Stimulated activated CD8-positive, alpha-beta memory T cell treated with anti-CD3 and anti-CD28 coated beads, Interleukin-7, amount 100 ng/mL, for 4 hours (primary cell): Measurements from ENCODE around the gene MAP2K6.

Source experiments
- DNase-seq, 2 donors: peaks; one replicate each; pipeline ENCODE4 v3.0.0-alpha.2; 2020; ENCODE audit warnings: low read depth in 2 of 2

Gene MAP2K6

DNA sequence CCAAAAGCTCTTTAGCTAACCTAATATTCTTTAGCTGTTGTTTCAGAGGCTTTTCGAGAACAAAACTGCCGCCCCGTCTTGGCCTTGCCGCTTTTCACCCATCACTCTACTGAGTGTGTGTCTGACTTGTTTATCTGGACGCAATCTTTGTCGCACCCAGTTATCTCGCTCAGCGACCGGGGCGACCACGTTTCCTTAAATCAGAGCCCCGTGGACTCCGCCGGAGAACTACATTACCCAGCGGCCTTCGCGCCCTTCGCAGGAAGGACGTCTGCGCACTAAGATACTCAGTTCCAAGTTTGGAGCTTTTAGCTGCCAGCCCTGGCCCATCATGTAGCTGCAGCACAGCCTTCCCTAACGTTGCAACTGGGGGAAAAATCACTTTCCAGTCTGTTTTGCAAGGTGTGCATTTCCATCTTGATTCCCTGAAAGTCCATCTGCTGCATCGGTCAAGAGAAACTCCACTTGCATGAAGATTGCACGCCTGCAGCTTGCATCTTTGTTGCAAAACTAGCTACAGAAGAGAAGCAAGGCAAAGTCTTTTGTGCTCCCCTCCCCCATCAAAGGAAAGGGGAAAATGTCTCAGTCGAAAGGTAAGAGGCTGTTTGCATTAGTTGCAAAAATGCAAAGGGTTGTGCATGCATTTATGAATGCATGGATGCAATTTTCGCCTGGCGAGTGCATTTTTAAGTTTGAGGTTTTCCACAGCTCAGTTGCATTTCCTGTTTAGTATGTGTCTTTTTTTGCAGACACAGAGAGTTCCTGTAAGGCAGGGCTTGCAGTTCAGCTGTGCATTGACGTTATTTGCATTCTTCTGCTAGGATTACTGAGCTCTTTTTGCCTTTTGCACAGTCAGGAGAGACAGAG is at the start of gene MAP2K6:
MAP2K6 (plus strand) TSS at position 290 of the 867 bp plus-strand sequence; CDS start at position 578, 288 bp downstream.
- DNase-seq, result peak; percentile 57 to 71

GRCh38 chr17:69367298-69367697 is 47.2 kb upstream of the MAP2K6 start:
- DNase-seq, result no peak

DNA sequence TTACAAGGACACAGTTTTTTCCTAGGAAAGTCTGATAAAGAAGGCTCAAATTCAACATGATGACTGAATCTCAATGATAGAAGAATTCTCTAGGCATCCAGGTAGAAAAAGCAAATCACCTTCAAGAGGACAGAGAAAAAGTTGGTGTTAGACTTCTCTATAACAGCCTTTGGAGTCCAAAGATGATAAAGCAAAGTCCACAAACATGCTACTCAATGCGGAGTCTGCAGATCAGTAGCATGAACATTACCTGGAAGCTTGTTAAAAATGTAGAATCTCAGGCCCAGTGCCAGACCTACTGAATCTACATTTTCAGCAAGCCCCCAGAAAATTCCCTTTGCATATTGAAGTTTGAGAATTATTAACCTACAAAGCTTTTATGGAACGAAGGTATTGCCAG is 41.4 kb upstream of the MAP2K6 start:
- DNase-seq, result no peak

DNA sequence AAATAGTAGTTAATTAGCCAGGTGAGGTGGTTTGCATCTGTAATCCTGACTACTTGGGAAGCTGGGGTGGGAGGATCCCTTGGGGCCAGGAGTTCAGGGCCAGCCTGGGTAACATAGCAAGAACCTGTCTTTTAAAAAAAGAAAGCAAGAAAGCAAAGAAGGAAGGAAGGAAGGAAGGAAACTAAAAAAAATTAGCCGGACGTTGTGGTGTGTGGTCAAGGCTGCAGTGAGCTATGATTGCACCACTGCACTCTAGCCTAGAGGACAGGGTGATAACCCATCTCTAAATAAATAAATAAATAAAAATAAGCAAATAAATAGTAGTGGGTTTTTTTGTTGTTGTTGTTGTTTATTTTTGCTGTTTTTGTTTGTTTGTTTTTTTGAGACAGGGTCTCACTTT is 39.3 kb upstream of the MAP2K6 start:
- no peak for DNase-seq

DNA sequence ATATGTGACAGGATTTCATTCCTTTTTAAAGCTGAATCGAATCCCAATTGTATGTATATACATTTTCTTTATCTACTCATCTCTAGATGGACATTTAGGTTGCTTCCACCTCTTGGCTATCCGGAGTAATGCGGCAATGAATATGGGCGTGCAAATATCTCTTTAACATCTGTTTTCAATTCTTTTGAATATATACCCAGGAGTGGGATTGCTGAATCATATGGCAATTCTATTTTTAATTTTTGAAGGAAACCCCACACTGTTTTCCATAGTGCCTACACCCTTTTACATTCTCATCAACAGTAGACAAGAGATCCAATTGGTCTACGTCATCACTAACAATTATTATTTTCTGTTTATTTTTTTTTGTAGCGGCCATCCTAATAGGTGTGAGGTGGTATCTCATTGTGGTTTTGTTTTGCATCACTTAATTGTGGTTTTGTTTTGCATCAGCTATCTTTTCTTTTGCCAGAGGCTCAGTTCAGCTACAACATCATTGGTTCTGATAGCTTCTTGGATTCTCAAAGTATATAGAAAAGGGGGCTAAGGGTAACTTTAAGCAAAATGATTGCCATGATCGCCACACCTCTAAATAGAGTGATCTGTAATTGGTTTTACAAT is 25.6 kb upstream of the MAP2K6 start:
- no peak for DNase-seq

DNA sequence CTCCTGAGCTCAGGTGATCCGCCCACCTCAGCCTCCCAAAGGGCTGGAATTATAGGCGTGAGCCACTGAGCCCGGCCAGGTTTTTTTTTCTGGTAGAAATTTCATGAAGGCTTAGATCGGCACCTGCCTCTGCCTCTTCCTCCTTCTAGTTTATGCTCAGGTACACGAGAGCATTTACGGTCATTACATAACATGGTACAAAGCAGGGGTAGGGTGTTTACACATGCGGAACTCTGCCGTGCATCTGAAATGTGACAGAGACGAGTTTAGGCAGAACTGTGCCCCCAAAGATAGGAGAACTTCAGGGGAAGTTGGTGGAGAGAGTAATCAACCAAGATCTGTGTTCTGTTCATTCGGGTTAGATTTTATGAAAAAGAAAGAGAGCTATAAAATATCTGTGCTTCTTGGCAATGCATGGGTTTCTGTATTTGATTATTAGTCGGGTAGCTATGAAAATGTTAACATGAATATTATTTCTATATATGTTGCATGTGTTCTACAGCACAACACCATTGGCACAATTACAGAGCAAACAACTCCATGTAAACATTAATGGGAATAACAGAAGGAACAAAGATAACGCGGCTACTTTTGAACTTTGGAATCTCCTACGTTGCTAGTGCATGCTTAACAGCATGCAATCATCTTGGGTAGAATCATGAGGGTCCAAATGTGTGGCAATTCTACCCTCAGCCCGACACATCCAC is 23.5 kb upstream of the MAP2K6 start:
- no peak for DNase-seq

GRCh38 chr17:69401251-69401650 is 13.2 kb upstream of the MAP2K6 start:
- DNase-seq, result no peak

GRCh38 chr17:69402052-69402451 is 12.4 kb upstream of the MAP2K6 start:
- no peak for DNase-seq

GRCh38 chr17:69404399-69404798 is 10.1 kb upstream of the MAP2K6 start:
- DNase-seq, result no peak

- no peak for DNase-seq
Measured at GRCh38 chr17:69405096-69405495, 9.4 kb upstream of the MAP2K6 start.

DNA sequence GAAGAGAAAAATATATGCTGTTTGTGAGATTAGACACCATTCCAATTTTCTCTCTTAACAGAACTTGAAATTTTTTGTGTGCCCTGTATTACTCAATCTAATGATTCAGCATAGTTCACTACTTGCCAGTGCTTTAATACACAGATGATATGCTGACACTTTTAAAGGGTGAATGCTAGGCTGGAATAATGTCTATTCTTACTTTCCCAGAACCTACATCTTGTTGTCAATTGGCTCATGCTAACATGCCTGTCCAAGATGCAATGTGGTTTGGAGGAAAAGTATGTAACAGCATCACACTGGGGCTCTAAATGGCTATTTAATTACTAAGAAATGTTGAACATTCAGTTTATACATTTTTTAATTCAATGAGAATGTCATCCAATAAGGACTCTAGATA is 7.6 kb upstream of the MAP2K6 start:
- DNase-seq, result no peak

GRCh38 chr17:69407759-69408158 is 6.7 kb upstream of the MAP2K6 start:
- DNase-seq, result no peak

- DNase-seq, result no peak
Measured at GRCh38 chr17:69410671-69411070, 3.8 kb upstream of the MAP2K6 start.

- no peak for DNase-seq
Measured at GRCh38 chr17:69411766-69412165, 2.7 kb upstream of the MAP2K6 start.

- DNase-seq, result no peak
Measured at GRCh38 chr17:69412251-69412671, 2.2 kb upstream of the MAP2K6 start.

DNA sequence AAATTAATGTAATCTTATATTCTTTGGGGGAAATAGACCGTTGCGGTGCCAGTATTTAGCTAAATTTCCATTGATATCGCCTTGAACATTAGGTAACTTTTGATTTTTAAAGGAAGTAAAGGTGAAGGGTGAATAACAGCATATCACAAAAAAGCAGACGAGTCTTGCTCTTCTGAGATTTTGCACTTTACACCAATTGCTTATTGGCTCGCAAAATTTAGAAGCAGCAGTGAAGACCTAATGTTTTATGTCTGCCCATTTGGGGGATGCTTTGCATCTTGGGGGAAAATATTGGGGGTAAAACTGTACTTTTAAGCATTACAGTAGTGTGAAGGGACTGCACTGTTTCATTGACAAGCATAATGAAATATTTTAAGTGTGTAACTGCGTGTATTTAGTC is 934 bp downstream of the MAP2K6 start:
- no peak for DNase-seq

DNA sequence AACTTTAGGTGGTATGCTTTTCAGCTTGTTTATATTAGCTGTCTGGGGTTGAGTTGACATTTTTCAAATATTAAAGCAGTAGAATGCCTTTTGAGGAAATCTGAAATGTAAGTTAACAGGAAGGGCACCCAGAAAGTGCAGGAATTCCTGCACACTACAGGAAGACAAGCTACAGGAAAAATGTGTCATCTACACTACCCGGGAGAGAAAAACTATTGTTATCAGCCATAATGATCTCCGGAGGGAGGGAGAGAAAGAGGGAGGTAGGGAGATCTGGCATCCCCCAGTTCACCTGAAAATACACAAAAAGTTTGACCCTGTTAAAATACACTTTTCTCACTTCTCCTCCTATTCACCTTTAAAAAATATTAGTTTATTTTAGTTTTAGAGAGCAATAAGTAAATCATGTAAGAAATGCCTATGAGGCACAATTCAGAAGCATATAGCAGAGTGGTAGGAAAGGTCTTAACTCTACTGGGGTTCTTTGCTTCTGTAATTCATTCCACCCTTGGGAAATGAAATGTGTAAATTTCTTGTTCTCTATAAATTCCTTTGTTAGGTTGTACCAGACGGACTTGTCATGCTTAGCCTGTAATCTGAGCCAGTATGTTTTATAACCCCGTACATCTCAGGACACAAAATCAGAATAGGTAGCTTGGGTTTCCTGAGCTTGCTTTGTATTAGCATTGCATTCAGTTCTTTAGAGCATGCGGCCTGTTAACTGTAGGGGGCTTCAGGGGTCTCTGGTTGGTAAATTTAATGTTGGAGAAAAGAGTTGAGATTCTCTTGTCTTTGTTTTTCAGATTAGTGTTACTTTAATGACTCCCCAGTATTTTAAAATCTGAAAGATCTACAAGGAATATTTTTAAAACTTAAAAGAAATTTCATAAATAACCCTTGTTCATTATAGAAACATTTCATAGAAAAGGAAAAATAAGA is 3.3 kb downstream of the MAP2K6 start:
- DNase-seq, result no peak

GRCh38 chr17:69418535-69418934 is 4.0 kb downstream of the MAP2K6 start:
- DNase-seq, result no peak

- DNase-seq, result no peak
Measured at GRCh38 chr17:69423450-69423849, 9.0 kb downstream of the MAP2K6 start.

GRCh38 chr17:69424287-69425041 is 10.0 kb downstream of the MAP2K6 start:
- DNase-seq, result no peak

DNA sequence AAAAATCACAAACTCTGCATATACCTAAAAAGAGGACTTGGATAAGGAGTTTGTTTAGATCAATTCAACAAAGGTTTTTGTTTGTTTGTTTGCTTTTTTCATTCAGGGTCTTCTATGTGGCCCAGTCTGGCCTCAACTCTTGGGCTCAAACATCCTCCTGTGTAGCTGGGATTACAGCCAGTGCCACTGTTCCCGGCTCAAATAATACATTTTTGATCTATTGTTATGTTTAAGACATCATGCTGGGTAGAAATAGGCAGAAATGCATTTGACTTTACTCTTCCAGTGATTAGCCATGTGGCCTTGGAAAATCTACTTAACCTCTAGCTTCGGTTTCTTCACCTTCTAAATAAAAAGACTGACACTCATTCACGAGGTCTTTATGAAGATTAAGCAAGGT is 11.5 kb downstream of the MAP2K6 start:
- no peak for DNase-seq
